Vagina (tissue), 2 donors: ENCODE data around the gene MCL1.

Experiments used
- CTCF ChIP-seq, 3 experiments: fragments of 450-650 bp in 2 of 3; fragments of 200-600 bp in 1 of 3; sonication (generic) in 1 of 3; IDR thresholded peaks; one replicate each; pipeline ENCODE4 v1.5.1; 2017 to 2019; ENCODE audit warnings: antibody characterized with exemption in 3 of 3, mild to moderate bottlenecking in 2 of 3, moderate library complexity in 2 of 3
- POLR2A ChIP-seq, 2 donors: fragments of 450-650 bp; IDR thresholded peaks; one replicate each; pipeline ENCODE4 v1.6.1; 2017; ENCODE audit warnings: antibody characterized with exemption in 2 of 2, mild to moderate bottlenecking in 2 of 2, moderate library complexity in 2 of 2
- POLR2AphosphoS5 ChIP-seq, 2 donors: sonication (generic); formaldehyde crosslinking; IDR thresholded peaks; one replicate each; pipeline ENCODE4 v1.9.0; 2017; ENCODE audit warnings: antibody characterized with exemption in 2 of 2, mild to moderate bottlenecking in 2 of 2, low read depth in 1 of 2; ENCODE audit not compliant: insufficient read depth in 1 of 2

GRCh38 chr1:150615346-150616201 lies 36.2 kb upstream of the MCL1 start:
- no peak for TF ChIP-seq CTCF (IDR thresholded peaks at IDR 0.05)
- TF ChIP-seq POLR2AphosphoS5 (IDR thresholded peaks at IDR 0.05; ENCODE audit: insufficient read depth in 1 of 2, low read depth in 1 of 2), result no peak
- no peak for TF ChIP-seq POLR2A (IDR thresholded peaks at IDR 0.05)
